Middle frontal gyrus (tissue), 1 donor: ENCODE measurements around the gene DDAH2.

Experiments
- DNase-seq: peaks from one replicate; pipeline ENCODE4 v3.0.0-alpha.2; 2015; ENCODE audit warnings: low spot score; ENCODE audit errors: extremely low spot score

DDAH2 gene

DNA sequence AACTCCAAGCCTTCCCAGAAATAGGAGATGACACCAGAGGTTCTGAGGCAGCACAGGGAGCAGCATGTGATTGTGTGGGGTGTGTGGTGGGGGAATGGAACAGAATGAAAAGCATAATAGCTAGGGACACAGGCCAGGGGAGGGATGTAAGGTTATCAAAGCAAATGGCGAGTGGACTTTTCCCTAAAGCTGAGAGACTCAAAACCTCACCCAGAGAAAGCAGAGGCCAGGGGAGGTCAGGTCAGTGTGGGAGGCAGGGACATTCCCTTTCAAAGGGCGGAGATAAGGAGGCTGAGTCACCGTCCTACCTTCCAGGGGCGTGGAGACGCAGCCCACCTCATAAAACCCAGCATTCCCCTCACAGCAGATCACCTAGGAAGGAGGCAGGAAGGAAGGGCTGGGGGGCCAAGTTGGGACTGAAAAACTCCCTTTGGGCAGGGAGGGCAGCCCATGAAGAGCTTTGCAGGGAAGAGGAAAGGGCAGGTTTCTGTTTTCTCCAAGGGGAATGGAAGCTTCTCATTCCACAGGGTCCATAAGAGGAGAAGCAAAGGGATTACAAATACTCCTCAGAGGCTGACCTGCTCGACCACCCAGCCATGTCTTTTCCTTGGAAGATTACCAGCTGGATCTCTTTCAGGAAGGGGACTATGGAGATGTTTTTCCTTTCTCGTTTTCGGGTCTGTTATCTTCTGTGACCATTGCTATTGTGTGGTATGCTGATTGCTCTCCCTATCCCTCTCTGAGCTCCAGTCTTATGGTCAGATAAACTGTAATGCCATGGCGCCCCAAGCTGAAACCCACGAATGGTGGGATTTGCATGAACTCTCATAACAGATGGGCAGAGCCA lies 38.6 kb downstream of the DDAH2 start:
- no peak for DNase-seq

DNA sequence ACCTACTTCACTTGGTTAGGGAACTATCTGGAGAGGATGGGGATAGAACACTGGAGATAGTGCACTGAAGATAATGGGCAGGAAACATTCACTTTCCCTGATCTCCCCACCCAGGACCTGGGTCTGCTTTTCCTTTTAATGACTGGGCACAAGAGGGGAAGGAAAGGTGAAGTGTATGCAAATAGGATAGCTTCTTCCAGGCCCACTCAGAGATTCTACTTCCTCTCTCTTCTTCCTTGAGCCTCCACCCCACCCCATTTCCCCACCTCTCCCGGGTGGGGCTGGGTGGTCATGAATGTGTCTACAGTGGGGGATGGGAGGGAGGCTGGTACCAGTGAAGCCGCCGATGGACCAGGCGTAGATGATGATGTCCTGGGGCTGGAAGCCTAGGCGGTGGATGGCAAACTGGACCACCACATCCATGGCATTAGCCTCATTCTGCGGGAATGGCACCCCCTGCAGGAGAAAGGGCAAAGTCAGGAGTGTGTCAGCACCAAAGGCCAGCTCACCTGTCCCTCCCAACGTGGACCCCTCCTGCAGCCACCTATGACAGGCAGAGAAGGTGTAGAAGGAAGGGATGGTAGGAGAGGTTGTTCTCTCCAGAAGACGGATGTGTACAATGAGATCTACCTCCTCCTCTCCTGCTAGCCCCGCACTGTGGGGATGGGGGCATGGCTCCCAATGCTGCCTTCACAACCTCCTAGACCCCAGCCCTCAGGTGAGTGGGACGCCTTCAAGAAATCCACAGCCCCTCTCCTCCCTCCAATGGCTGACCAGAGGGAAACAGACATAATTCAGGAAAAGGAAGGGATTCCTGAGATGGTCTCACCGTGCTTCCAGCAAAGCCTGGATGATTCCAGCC lies 39.6 kb downstream of the DDAH2 start:
- DNase-seq: no peak

DNA sequence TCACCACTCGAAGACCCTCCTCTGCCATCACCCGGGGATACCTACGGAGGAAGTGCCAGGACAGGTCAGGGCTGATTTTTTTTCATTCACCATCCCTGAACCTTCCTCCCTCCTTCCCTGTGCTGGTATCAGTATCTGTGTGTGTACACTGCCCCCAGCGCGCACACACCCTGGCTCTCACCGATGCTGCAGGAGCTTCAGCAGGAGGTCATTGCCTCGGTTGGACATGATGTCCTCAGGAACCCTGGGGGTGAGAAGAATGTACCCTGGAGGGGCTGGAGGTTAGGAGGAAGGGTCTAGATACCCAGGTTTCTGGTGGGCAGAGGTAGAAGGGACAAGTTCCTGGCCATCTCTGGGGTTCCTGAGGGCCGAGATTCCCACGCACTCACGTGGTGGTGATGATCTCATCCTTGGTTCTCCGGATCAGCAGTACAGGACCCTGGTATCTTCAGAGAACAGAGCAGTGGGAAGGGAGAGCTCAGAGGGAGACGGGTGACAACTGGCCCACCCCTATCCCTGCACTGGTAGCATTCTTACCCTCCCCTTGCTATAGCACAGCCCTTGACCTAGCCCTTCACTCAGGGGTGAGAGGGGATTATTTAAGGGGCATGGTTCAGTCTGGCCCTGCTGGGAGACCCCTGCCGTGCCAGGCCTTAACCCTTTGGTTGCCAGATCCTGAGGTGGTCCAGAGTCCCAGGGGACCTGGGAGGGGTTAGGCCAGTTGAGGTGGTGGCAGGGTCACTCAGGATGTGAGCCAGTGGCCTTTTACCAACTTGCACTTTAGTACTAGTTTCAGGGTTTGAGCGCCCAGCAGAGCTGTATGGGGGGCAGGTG lies 41.0 kb downstream of the DDAH2 start:
- no peak for DNase-seq

DNA sequence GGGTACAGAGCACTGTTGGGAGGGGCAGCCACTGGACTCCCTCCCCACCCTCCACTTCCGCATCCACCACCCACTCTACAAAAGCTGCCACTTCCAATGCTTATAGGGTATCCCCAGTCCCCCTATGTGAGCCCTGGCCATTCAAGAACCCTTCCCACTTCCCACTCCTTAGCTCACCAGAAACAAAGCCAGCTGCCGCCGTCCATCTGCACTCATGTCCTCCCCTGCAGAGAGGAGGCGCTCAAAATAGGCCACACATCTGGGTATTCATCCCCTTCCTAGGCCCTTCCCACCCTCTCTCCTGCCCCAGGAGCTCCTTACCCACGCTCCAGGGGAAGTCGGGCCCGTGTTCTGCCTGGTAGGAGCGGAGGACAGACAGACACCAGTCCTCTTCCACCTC lies 41.8 kb downstream of the DDAH2 start:
- DNase-seq: no peak

DNA sequence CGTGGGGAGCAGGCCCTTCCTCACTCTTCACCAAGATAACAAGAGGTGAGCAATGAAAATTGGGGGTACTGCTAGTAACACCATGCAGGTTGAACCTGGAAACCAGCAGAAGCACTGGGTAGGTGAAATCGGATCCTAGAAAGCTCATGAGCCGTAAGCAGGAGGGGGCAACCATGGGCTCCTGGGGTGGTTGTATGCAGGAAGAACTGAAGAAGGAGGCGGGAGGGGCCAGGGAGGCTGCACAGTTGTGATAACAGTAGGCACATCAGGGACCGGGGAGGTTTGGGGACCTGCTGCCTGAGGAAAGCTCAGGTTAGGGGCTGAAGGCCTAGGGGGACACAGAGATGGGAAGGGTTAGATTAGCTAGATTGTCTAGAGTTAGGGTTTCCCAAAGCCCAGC lies 42.6 kb downstream of the DDAH2 start:
- DNase-seq: no peak

DNA sequence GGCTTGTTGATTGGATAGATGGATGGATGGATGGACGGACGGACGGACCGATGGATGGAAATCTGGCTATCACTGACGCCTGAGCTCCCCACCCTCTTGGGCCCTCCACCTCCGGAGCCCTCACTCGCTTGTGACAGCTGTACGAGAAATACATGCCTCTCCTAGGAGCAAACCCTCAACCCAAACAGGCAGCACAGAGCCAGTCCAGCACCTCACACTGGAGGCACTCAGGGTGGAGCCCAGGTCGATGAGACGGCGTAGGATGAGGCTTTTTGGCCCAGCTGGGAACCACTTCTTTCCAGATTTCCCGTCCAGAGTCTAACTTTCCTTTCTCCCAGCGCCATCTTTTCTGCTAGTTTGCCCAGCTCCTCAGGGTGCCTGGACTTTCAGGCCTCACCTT lies 45.5 kb downstream of the DDAH2 start:
- DNase-seq: no peak

DNA sequence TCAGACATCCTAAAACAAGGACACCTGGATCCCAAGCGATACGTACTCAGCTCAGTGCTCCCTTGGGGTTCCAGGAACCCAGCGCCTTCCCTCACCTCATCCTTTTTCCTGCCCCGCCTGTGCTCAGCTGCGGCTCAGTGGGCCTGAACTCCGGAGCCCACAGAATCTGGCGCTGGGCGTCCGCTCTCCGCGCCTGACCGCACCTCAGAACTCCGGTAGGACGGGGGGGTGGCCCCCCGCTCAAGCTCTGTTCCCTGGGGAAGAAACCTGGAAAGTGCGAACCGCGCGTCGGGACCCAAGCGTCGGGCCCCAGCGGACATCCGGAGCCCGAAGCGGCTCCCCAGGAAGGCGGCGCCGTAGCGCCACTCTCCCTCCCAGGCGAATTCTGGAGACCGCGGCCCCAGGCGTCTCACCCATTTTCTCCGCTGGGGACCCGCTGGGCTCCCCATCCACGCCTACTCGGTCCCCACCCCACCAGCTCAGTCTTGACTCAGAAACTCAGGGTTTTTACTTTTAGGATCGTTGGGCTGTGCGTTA lies 47.9 kb downstream of the DDAH2 start:
- DNase-seq: no peak

DNA sequence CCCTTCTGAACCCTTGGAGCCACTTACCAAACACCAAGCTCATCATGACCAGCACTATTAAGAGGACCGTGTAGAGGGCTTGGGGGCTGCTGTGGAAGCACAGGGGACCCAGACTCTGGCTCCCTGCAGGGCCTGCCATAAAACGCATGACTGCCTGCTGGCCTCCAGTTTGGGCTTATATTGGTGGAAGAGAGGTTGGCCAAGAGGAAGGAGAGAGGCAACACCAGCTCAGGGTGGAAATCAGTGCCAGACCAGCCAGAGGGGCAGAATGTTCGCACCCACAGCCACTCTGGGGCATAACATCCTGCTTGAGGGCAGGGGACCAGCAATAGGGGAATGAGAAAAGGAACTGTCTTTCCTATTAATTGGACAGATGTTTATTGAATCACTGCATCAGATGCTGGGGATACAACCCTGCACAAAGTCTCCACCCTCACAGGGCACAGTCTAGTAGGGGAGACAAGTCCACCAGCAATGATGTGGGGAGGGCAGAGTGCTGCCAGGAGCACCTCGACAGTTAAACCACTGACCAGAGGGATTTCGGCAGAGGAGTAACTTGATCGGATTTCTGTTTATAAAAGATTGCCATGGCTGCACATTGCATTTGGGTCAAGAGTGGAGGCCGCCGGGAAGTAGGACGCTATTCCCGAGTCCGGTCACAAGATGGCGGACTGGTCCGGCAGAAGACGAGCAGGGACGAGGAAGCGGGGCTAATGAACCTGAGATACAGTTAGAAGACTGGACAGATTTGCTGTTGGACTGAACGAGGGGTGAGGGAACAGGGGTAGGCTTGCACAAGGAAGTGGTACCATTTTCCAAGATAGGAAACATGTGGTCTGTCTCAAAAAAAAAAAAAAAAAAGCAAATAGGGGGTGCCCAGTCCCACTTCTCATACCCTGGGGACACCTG lies 48.6 kb downstream of the DDAH2 start, which contains the start of gene LY6G5C:
Gene LY6G5C, minus strand, starts transcription at position 842 of the 909 bp plus-strand sequence. Its CDS starts 694 bp downstream, at position 148.
- DNase-seq: peak; percentile 63

DNA sequence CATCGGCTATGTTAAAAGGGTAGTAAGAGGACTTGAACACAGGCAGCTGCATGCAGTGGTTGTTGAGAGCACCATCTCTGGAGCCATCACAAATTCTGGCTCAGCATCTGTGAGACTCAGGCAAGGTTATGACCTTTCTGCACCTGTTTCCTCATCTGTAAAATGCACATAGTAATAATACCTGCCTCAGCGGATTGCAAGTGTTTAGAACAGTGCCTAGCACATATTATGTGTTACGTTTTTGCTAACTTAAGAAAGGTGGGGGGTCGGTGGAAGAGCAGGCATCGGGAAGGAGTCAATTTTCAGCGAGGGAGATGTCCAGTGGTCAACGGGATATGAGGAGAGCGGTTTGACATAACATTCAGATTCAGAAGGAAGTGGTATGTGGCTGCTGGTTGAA lies 51.1 kb downstream of the DDAH2 start:
- no peak for DNase-seq
